ENCODE data around the gene TUBA4B.
A peak's percentile ranks its signal among the peaks of the same experiment; 100 is the strongest.

TUBA4B gene

DNA sequence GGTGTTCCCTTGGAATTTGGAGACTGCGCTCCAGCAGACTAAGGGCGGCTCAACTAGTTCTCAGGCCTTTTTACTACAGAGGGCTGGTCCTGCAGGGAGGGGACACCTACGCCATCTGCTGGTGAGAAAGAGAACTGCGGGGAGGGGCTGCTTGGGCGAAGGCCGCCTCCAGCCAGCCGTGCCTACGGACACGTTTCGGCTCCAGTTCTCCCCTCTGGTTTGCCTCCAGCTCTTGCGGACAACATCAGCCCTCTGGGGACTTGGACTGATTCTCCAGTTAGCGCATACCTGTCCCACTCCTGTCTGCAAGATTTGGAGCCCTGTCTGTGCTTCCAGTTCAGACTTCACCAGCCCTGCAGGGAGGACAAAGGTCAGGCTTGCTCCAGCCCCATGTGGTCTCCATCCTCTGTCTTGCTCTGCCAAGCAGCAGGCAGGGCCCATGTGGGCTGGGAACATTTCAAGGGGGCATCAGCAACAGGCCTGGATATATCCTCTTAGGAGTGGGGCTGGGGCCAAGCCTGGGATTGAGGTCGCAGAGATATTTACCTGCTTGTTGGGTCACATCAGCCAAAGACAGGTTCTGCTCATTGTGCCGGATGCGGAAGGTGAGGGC, 45.8 kb downstream of the TUBA4B start:
- TF ChIP-seq, protein P1, sequence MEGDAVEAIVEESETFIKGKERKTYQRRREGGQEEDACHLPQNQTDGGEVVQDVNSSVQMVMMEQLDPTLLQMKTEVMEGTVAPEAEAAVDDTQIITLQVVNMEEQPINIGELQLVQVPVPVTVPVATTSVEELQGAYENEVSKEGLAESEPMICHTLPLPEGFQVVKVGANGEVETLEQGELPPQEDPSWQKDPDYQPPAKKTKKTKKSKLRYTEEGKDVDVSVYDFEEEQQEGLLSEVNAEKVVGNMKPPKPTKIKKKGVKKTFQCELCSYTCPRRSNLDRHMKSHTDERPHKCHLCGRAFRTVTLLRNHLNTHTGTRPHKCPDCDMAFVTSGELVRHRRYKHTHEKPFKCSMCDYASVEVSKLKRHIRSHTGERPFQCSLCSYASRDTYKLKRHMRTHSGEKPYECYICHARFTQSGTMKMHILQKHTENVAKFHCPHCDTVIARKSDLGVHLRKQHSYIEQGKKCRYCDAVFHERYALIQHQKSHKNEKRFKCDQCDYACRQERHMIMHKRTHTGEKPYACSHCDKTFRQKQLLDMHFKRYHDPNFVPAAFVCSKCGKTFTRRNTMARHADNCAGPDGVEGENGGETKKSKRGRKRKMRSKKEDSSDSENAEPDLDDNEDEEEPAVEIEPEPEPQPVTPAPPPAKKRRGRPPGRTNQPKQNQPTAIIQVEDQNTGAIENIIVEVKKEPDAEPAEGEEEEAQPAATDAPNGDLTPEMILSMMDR (IDR thresholded peaks at IDR 0.05; ENCODE audit: low read depth, low read length, missing control alignments): peak; percentile 98
- in situ Hi-C loops (cut with HindIII; ENCODE audit: low sequenced_read_pairs): no loop called here
- peak; percentile 42 for DNase-seq (ENCODE audit: low read depth)
- no peak overlapping the region for H3K4me3 ChIP-seq (ENCODE audit: low read depth, low read length)

DNA sequence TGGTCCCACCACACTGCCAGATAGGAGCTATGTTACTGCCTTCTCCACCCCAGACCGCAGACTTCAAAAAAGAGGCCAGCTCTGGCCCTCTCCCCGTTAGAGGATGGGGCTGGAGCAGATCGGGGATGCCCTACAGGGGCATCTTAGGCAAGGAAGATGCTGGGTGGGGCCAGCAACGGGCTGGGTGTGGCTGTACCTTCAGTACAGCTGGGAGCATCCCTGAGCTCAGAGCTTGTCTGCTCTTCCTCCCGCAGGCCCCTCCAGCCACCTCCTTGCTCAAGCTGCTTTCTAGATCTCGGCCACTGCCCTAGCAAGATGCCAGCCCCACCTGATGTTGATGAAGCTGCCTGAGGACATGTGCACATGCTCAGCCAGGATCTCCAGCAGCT, 46.3 kb downstream of the TUBA4B start:
- no peak for DNase-seq (ENCODE audit: low read depth)
- in situ Hi-C loops (cut with HindIII; ENCODE audit: low sequenced_read_pairs): no loop called here
- no peak overlapping the region for H3K4me3 ChIP-seq (ENCODE audit: low read depth, low read length)

DNA sequence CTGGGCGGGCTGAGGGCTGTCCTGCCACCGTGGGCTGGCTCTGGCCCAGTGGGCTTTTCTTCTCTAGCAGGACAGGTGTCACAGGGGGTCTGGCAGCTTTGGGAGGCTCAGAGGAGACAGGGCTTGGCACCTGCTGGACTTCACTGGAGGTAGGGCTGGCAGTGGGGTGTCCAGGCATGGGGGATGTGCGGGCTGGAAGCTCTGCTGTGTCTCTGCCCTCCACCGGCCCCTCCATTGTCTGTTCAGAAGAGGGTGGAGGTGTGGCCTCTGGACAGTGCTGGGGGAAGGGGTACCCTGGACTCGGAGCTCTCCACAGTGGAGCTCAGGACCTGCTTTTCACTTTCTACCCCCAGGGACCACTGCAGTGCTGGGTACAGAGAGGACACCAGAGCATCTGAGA, 47.0 kb downstream of the TUBA4B start:
- DNase-seq (ENCODE audit: low read depth): no peak
- in situ Hi-C loops (cut with HindIII; ENCODE audit: low sequenced_read_pairs): no loop called here
- no peak overlapping the region for H3K4me3 ChIP-seq (ENCODE audit: low read depth, low read length)
- TF ChIP-seq, protein P1 (IDR thresholded peaks at IDR 0.05; ENCODE audit: low read depth, low read length, missing control alignments): no peak

More for the DNA sequence above, 46.3 kb downstream of the TUBA4B start:
- TF ChIP-seq, protein P1 (IDR thresholded peaks at IDR 0.05; ENCODE audit: low read depth, low read length, missing control alignments): no peak

DNA sequence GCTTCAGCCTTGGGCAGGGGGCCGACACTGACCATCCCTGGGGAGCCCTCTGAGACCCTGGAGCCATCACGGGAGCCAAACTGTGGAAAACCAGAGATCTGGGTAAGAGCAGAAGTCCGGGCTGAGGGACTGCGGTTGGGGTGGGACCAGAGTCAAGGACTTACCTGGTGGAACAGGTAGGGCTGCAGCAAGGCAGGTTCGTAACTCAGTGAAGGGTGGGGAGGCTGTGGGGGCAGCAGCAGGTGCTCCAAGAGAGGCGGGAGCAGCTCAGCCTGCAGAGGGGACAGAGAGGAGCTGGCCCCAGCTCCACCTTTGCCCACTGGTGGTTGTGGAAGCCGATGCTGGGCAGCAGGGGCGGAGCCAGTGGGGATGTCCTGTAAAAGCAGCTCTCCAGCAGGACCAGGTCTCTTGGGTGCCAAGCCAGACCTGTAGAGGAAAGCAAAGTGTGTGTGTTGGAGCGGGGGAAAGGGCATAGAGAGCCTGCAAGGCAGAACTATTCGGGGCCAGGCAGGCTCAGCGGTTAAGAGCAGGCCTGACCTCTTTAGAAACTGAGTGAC, 49.4 kb downstream of the TUBA4B start:
- TF ChIP-seq, protein P1 (IDR thresholded peaks at IDR 0.05; ENCODE audit: low read depth, low read length, missing control alignments): no peak
- no peak overlapping the region for H3K4me3 ChIP-seq (ENCODE audit: low read depth, low read length)
- in situ Hi-C loops (cut with HindIII; ENCODE audit: low sequenced_read_pairs): no loop called here
- no peak for DNase-seq (ENCODE audit: low read depth)

DNA sequence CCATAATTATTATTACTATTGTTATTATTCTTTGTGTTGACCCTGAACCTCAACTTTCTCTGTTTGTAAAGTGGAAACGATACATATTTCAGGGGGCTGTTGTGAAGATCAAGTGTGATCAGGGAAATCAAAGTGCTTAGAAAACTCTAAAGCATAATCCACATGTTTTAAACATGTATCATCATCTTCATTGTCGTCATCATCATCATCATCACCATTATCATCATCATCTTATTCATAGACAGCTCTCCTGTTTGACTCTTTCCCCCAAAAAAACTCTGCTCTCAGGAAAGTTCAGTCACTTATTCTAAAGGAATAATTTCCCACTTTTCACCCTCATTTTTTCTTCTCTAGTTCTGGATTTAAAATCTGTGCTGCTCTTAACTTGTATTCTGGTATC, 51.2 kb downstream of the TUBA4B start:
- TF ChIP-seq, protein P1 (IDR thresholded peaks at IDR 0.05; ENCODE audit: low read depth, low read length, missing control alignments): no peak
- no peak for DNase-seq (ENCODE audit: low read depth)
- H3K4me3 ChIP-seq (ENCODE audit: low read depth, low read length): no peak overlapping the region
- in situ Hi-C loops (cut with HindIII; ENCODE audit: low sequenced_read_pairs): no loop called here

DNA sequence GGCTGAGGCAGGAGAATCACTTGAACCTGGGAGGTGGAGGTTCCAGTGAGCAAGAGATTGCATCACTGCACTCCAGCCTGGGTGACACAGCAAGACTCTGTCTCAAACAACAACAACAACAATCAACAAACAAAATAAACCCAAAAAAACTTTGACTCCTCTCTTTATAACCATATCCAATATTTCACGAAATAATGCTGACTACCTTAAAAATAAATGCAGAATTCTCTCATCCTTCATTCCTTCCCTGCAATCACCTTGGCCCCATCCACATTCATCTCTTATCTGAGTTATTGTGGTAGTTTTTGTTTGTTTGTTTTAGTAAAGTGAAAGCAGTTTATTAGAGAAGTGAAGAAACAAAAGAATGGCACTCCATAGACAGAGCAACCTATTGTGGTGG, 53.0 kb downstream of the TUBA4B start:
- in situ Hi-C loops (cut with HindIII; ENCODE audit: low sequenced_read_pairs): no loop called here
- TF ChIP-seq, protein P1 (IDR thresholded peaks at IDR 0.05; ENCODE audit: low read depth, low read length, missing control alignments): no peak

More for the DNA sequence above, 53.0 kb downstream of the TUBA4B start:
- no peak for DNase-seq (ENCODE audit: low read depth)
- H3K4me3 ChIP-seq (ENCODE audit: low read depth, low read length): no peak overlapping the region
